ENCODE measurements around the gene C19orf53.
A peak's percentile ranks its signal among the peaks of the same experiment; 100 is the strongest.
"Not testable (repeated sequence)": the region's sequence is repeated elsewhere in the genome, so short reads cannot be mapped to it uniquely, and the experiment has no call there.

Gene C19orf53

GRCh38 chr19:13774217-13775191, at the start of gene C19orf53:
C19orf53 (plus strand) TSS chr19:13774456; CDS start chr19:13774478, 22 bp downstream.
- peak within 1 kb of the TSS; percentile 97 for H3K4me3 ChIP-seq (ENCODE audit: low read length)
- TF ChIP-seq ZNF274 (IDR thresholded peaks at IDR 0.05; ENCODE audit: low read depth, low read length), result no peak

DNA sequence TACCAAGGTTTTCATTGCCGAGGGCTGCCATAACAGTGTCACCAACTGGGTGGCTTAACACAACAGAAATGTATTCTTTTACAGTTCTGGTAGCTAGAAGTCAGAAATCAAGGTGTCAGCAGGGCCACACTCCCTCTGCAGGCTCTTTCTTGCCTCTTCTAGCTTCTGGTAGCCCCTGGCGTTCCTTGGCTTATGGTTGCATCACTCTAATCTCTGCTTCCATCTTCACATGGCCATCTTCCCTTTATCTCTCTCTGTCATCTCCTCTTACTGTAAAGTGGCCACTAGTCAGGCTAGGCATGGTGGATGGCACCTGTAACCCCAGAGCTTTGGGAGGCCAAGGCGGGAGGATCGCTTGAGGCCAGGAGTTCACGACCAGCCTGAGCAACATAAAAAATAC, 47.9 kb upstream of the C19orf53 start:
- no peak overlapping the region for H3K4me3 ChIP-seq (ENCODE audit: low read length)
- TF ChIP-seq ZNF274 (IDR thresholded peaks at IDR 0.05; ENCODE audit: low read depth, low read length), result no peak

DNA sequence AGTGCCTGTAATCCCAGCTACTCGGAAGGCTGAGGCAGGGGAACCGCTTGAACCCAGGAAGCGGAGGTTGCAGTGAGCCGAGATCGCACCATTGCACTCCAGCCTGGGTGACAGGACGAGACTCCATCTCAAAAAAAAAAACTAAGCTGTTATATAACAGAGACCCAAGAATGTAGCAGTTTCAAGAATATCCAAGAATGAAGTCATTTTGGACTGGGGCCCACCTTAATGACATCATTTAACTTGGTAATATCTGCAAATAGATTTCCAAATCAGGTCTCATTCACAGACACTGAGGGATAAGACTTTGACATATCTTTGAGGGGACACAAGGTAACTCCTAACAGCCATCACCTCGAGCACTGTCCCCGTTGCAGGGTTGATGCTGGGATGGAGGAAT, 46.5 kb upstream of the C19orf53 start:
- no peak for TF ChIP-seq ZNF274 (IDR thresholded peaks at IDR 0.05; ENCODE audit: low read depth, low read length)

DNA sequence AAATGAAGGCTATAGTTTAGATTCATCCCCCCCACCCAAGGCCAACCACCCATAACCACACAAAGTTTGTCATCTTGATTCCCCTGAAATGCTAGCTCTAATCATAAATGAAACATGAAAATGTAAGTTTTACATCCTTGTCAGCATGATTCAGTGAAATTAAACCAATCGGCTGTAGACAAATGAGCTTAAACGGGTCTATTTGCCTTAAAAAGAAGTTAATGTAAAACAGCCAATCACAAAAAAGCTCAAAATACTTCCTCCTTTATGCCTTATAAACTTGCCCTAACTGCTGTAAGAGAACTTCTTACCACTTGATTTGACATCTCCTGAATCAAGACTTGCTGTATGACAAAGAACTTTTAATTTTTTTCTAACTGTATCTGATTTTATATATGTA, 44.4 kb upstream of the C19orf53 start:
- no peak overlapping the region for H3K4me3 ChIP-seq (ENCODE audit: low read length)
- no peak for TF ChIP-seq ZNF274 (IDR thresholded peaks at IDR 0.05; ENCODE audit: low read depth, low read length)

More for the DNA sequence above, 46.5 kb upstream of the C19orf53 start:
- H3K4me3 ChIP-seq (ENCODE audit: low read length), result no peak overlapping the region

DNA sequence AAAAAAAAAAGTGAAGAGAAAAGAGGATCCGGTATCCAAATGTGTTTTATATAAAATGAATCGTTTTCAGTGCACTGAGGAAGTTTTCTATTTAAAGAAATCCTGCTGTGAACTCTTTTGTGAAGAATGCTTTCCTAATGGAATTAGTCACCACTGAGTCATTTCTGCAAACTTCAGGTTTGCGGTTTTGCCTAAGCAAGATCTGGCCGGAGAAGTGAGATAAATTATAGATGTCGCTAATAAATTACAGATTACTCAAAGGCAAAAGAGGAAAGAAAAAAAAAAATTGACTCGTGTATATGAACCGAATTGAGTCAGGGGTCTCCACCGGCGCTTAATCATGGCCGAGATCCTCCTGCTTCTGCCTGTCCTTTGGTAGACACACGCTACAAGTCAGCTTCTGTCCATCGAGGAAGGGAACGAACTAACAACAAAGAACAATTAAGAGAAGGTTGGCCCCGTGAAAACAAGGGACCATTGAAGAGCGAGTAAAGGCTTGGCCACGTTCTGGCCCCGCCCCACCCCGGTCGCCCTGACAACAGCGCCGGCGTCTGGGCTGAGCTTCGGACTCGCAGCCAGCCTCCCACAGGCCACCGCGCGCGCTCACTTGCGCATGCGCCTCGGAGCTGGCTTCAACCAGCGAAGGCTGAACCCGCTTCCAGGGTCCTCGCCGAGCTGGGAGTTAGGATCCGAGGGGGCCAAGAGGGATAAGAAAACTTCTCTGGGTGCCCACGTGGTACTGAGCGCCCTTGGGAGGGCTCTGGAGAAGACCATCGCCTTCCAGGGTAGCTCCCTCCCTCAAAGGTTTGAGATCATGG, 42.9 kb upstream of the C19orf53 start:
- no peak for TF ChIP-seq ZNF274 (IDR thresholded peaks at IDR 0.05; ENCODE audit: low read depth, low read length)
- H3K4me3 ChIP-seq (ENCODE audit: low read length), result peak overlapping the region; percentile 70

DNA sequence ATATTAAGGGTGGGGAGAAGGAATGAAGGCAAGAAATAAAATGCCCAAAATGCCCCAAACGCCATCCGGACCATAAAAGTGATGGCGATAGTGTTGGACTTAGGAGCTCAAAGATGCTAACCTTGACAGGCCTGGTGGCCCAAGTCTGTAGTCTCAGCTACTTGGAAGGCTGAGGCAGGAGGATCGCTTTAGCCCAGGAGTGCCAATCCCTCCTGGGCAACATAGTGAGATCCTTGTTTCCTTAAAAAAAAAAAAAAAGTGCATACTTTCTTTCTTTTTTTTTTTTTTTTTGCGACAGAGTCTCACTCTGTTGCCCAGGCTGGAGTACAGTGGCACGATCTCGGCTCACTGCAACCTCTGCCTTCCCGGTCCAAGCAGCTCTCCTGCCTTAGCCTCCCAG, 41.9 kb upstream of the C19orf53 start:
- H3K4me3 ChIP-seq (ENCODE audit: low read length), result peak overlapping the region; percentile 70; the same call in 1 of the 2 replicates
- no peak for TF ChIP-seq ZNF274 (IDR thresholded peaks at IDR 0.05; ENCODE audit: low read depth, low read length)

GRCh38 chr19:13734751-13735150, 39.5 kb upstream of the C19orf53 start:
- TF ChIP-seq ZNF274 (IDR thresholded peaks at IDR 0.05; ENCODE audit: low read depth, low read length), result no peak
- no peak overlapping the region for H3K4me3 ChIP-seq (ENCODE audit: low read length)

- no peak for TF ChIP-seq ZNF274 (IDR thresholded peaks at IDR 0.05; ENCODE audit: low read depth, low read length)
- no peak overlapping the region for H3K4me3 ChIP-seq (ENCODE audit: low read length)
These were observed 36.2 kb upstream of the C19orf53 start for GRCh38 chr19:13738073-13738472.

GRCh38 chr19:13741893-13742292, 32.4 kb upstream of the C19orf53 start:
- no peak overlapping the region for H3K4me3 ChIP-seq (ENCODE audit: low read length)
- TF ChIP-seq ZNF274 (IDR thresholded peaks at IDR 0.05; ENCODE audit: low read depth, low read length), result no peak

- TF ChIP-seq ZNF274 (IDR thresholded peaks at IDR 0.05; ENCODE audit: low read depth, low read length), result no peak
- no peak overlapping the region for H3K4me3 ChIP-seq (ENCODE audit: low read length)
These were observed 31.5 kb upstream of the C19orf53 start for GRCh38 chr19:13742756-13743155.

- H3K4me3 ChIP-seq (ENCODE audit: low read length), result no peak overlapping the region
- TF ChIP-seq ZNF274 (IDR thresholded peaks at IDR 0.05; ENCODE audit: low read depth, low read length), result no peak
These were observed 30.1 kb upstream of the C19orf53 start for GRCh38 chr19:13744174-13744573.

DNA sequence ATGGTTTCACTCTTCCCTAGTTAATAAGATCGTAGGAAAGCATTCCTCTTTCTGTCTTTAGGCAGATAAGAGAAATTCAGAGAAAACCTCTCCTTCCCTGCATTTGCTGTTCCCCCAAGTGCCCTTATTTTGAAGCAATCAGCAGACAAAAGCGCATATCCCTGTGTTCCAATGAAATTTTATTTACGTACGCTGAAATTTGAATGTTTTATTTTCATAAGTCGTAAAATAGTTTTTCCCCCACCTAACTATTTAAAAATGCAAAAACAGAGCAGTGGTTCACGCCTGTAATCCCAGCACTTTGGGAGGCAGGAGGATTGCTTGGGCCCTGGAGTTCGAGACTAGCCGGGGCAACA, 27.2 kb upstream of the C19orf53 start:
- H3K4me3 ChIP-seq (ENCODE audit: low read length), result peak overlapping the region; percentile 58; the same call in 1 of the 2 replicates
- no peak for TF ChIP-seq ZNF274 (IDR thresholded peaks at IDR 0.05; ENCODE audit: low read depth, low read length)

DNA sequence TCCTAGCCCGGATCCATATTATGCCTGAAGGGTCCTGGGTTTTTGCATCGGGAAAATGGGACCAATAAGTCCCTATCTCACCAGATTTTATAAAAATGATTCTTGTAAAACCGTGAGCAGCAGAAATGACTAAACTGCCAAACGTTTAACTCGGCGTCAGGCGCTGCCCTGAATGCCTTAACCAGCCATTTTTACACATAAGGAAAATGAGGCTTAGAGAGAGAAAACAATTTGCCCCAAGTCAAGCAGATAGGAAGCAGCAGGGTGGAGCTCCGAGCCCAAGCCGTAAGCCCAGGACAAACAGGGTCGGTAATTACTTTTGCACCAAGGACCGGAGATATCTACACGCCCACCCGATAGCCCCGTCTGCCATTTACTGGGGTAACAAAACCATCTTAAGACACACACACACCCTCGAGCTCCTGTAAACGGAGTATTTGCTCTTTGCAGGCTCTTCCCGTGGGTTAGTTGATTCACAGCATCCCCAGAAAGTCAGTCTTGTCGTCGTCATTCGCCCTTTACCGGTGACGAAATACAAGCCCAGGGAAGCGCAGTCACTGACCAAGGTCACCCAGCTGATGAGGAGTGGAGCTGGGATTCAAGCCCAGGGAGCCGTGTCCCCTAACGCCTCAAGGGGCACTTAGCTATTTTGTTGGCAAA, 26.0 kb upstream of the C19orf53 start:
- H3K4me3 ChIP-seq (ENCODE audit: low read length), result peak overlapping the region; percentile 94
- no peak for TF ChIP-seq ZNF274 (IDR thresholded peaks at IDR 0.05; ENCODE audit: low read depth, low read length)

- TF ChIP-seq ZNF274 (IDR thresholded peaks at IDR 0.05; ENCODE audit: low read depth, low read length), result no peak
- H3K4me3 ChIP-seq (ENCODE audit: low read length), result no peak overlapping the region
These were observed 22.8 kb upstream of the C19orf53 start for GRCh38 chr19:13751436-13751835.

- not testable (repeated sequence) for H3K4me3 ChIP-seq (ENCODE audit: low read length)
These were observed 20.6 kb upstream of the C19orf53 start for GRCh38 chr19:13753622-13754021.
